RWPE1 (cell line): ENCODE data around the gene TDRD15.
"Not testable (repeated sequence)": the region's sequence is repeated elsewhere in the genome, so short reads cannot be mapped to it uniquely, and the experiment has no call there.

ENCODE experiments used
- CTCF ChIA-PET: fragments of 350-600 bp; sonication (Branson Sonifier 250); formaldehyde crosslinking; extraction: SDS; loops from one replicate; lab custom pipeline; 2021; lab: Yijun Ruan, JAX
- POLR2A ChIA-PET: fragments of 400-600 bp; formaldehyde crosslinking; extraction: SDS; loops from one replicate; lab custom pipeline; 2020; ENCODE audit warnings: antibody characterized with exemption; ENCODE audit not compliant: low non-redundant PET; lab: Yijun Ruan, JAX
- DNase-seq: peaks from one replicate; pipeline ENCODE4 v3.0.0; 2012; ENCODE audit warnings: low spot score
- H3K27ac ChIP-seq: fragments of 450-650 bp; 2 replicates; pipeline ENCODE4 v1.5.1; 2017
- TF ChIP-seq, protein P1 (sequence below): fragments of 450-650 bp; conservative IDR thresholded peaks from 2 replicates; pipeline ENCODE4 v1.5.1; 2017; ENCODE audit warnings: low read depth, mild to moderate bottlenecking

TDRD15 gene

DNA sequence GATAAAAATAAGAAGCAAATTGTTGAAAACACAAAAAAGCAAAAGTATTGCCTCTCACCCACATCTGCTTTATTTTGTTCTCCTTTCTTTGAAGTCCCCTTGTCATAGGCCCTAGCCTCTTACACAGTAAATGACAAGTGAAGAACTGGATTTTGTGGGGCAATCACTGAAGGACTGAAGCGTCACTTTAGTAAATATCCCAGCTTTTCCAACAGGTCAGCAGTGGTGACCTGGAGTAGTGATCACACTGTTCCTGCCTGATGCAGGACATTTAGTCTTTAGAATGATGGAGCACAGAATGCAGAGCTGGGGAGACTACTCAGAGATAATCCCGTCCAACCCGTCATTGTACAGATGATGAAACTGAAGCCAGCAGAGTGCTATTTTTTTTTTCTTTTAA lies 28.1 kb upstream of the TDRD15 start:
- CTCF ChIA-PET = interaction anchor here (0.6 kb wide), 1 partner anchor 287 kb away, joined by 3 read pairs; no protein-coding TSS in a partner anchor
- DNase-seq = no peak
- no peak overlapping the region for H3K27ac ChIP-seq
- TF ChIP-seq, protein P1, sequence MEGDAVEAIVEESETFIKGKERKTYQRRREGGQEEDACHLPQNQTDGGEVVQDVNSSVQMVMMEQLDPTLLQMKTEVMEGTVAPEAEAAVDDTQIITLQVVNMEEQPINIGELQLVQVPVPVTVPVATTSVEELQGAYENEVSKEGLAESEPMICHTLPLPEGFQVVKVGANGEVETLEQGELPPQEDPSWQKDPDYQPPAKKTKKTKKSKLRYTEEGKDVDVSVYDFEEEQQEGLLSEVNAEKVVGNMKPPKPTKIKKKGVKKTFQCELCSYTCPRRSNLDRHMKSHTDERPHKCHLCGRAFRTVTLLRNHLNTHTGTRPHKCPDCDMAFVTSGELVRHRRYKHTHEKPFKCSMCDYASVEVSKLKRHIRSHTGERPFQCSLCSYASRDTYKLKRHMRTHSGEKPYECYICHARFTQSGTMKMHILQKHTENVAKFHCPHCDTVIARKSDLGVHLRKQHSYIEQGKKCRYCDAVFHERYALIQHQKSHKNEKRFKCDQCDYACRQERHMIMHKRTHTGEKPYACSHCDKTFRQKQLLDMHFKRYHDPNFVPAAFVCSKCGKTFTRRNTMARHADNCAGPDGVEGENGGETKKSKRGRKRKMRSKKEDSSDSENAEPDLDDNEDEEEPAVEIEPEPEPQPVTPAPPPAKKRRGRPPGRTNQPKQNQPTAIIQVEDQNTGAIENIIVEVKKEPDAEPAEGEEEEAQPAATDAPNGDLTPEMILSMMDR = no peak
- POLR2A ChIA-PET = no interaction called here

DNA sequence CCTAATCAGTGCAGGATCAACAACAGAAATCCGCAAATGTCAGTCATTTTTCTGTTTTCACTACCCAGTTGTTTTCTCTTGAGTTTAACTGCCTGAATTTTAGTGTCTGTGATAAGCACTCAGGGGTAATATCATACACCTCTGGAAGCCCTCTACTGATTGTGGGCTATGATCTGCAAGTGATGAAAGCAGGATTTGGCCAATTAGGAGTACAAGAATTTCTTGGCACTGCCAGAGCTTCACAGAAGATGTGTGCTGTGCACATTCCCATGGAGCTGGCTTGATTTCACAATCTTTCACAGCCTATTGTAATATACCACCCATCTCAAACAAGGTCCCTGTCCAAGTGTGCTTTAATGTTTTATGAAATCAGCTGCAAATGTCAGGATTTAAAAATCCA lies 27.3 kb upstream of the TDRD15 start:
- DNase-seq = no peak
- no peak overlapping the region for H3K27ac ChIP-seq
- ChIA-PET CTCF (interaction anchor here (0.8 kb wide), 1 partner anchor 1018 kb away, joined by 4 read pairs; no protein-coding TSS in a partner anchor), POLR2A (no interaction called here)
- TF ChIP-seq, protein P1 = no peak

DNA sequence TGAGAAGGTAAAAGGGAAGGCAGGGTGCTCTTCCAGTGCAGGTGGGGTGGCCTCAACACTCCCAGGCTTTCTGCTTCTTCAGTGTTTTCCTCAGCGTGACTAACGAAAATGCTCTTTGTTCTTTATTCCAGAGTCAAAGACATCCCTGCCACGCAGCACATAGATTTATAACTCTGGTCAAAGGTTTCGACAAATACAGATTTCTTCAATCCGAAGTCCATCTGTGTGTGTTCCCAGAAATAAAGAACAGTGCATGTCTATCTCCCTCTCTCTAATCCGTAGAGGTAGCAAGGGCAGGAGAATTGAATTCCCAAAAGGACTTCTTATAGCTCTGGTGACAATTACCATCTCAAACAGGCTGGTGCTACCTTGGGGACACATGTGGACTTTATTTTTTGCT lies 26.4 kb upstream of the TDRD15 start:
- TF ChIP-seq, protein P1 = no peak
- CTCF ChIA-PET = interaction anchor here (0.6 kb wide), 1 partner anchor 262 kb away, joined by 4 read pairs; no protein-coding TSS in a partner anchor
- no peak for DNase-seq
- POLR2A ChIA-PET = no interaction called here
- no peak overlapping the region for H3K27ac ChIP-seq

DNA sequence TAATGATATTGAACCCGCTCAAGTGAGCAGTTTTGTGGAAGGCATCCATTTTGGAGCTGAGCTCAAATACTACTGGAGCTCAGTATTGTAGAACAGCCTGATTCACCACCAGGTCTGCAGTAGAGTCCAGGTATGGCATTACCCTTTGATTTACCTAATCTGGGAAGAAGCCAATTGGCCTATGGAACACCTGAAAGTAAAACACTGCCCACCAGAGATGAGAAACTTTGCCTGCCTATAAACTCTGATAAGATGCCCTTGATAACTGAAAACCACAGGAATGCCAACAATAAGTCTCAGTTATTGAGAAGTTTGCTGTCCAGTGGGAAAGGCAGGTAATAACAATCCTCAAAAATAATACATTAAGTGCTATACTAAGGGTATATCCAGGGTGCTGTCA lies 25.5 kb upstream of the TDRD15 start:
- DNase-seq = no peak
- CTCF ChIA-PET = no interaction called here
- H3K27ac ChIP-seq = no peak overlapping the region
- TF ChIP-seq, protein P1 = no peak
- POLR2A ChIA-PET = no interaction called here

DNA sequence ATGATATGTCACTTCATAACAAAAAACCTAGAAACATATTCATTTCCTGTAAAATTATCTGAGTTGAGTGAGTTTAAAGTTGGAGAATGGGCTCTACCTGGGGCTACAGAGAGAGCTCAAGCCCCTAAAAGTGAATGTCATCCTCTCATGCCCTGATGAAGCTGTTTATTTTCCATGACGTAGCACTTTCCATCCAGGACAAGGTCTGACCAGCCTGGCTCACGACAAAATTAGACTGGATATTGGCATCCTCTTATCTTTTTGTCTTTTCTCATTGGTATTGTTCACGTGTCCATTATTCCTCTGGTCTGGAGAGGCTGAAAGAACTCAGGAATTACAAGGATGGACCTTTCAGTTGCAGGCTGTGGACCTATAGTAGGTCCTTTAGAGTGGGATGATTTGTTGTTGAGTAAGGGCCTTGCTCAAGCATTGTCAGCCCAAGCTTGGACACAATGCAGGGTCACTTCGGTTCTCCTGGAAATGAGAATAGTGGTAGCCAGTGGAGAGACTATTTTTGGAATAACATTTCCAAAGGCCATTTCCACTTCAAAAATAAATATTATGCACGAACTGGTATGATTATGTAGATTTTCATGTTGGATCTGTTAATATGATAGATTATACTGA lies 24.4 kb upstream of the TDRD15 start:
- TF ChIP-seq, protein P1 = no peak
- POLR2A ChIA-PET = no interaction called here
- DNase-seq = no peak
- H3K27ac ChIP-seq = no peak overlapping the region
- CTCF ChIA-PET = interaction anchor here (0.6 kb wide), 1 partner anchor 131 kb away, joined by 3 read pairs; no protein-coding TSS in a partner anchor

DNA sequence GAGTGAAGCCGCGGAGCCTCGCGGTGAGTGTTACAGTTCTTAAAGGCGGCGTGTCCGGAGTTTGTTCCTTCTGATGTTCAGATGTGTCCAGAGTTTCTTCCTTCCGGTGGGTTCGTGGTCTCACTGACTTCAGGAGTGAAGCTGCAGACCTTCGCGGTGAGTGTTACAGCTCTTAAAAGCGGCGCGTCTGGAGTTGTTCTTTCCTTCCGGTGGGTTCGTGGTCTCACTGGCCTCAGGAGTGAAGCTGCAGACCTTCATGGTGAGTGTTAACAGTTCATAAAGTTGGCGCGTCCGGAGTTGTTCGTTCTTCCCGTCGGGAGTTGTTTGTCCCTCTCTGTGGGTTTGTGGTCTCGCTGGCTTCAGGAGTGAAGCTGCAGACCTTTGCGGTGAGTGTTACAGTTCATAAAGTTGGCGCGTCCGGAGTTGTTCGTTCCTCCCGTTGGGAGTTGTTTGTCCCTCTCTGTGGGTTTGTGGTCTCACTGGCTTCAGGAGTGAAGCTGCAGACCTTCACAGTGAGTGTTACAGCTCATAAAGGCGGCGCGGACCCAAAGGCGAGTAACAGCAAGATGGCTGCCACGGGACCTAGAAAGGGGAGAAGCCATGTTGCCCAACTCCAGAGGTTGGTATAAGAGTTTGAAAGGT lies 22.1 kb upstream of the TDRD15 start:
- DNase-seq, H3K27ac ChIP-seq, POLR2A ChIA-PET, CTCF ChIA-PET: not testable (repeated sequence)

DNA sequence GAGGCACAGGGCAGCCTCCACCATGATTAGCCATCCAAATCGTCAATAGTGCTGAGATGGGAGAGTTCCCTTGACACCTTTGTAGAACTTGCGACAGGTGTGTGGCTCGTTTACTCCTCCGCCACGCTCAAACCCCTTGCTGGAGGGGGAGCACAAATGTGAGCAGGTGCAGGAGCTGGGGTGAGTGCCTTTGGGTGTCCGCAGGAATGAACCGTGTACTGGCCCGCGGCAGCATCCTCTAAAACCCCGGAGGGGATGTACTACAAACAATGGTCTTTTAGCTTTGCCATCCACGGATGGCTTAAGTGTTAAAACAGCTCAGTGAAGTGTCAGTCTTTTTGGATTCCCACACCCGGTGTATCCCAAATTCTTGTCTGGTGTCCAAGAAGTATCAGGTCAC lies 21.4 kb upstream of the TDRD15 start:
- ChIA-PET POLR2A (no interaction called here), CTCF (no interaction called here)
- no peak overlapping the region for H3K27ac ChIP-seq
- no peak for DNase-seq
- TF ChIP-seq, protein P1 = no peak
